Measurements from ENCODE around the gene CBLB.

DNA sequence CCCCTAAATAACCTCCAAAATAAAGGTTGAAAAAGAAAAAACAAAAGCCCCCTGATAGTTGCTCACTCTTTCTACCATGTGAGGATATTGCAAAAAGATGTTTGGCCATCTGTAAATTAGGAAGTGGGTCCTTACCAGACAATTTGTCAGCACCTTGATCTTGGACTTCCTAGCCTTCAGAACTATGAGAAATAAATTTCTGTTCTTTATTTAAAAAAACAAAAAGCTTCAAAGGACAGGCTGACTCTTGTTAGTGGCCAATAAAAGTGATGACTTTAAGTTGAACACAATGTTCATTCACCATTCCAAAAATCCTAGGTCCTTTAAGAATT lies 103.5 kb downstream of the CBLB start:
- TF ChIP-seq EZH2 (IDR thresholded peaks at IDR 0.05; ENCODE audit: low read depth, unreplicated experiment): no peak
- TF ChIP-seq CTCF (conservative IDR thresholded peaks at IDR 0.05; ENCODE audit: low read depth in 2 of 2): no peak
- no peak for TF ChIP-seq EZH2phosphoT487 (IDR thresholded peaks at IDR 0.05; ENCODE audit: unreplicated experiment)
- TF ChIP-seq JUNB (IDR thresholded peaks at IDR 0.05; ENCODE audit: unreplicated experiment): no peak
- TF ChIP-seq POLR2AphosphoS5 (IDR thresholded peaks at IDR 0.05; ENCODE audit: low read depth): no peak
- no peak for TF ChIP-seq REST (IDR thresholded peaks at IDR 0.05; ENCODE audit: unreplicated experiment)
- TF ChIP-seq CREB1 (CRISPR knock-in tag; IDR thresholded peaks at IDR 0.05; ENCODE audit: low read depth): no peak
- no peak for TF ChIP-seq ETS1 (IDR thresholded peaks at IDR 0.05)
- no peak for TF ChIP-seq ZNF462 (CRISPR knock-in tag; IDR thresholded peaks at IDR 0.05)
- no peak for TF ChIP-seq ZNF331 (CRISPR knock-in tag; IDR thresholded peaks at IDR 0.05; ENCODE audit: low read depth)

Data from GM23338 (cell line).